Measurements from ENCODE around the gene TGFBR1. TPM values are rescaled to one million over a fixed set of nuclear protein-coding genes. Genes with fewer than 3 reads are reported as not detected.

The TGFBR1 gene
- total RNA-seq, 1 donor from 2014 or later, result 203 TPM

- TF ChIP-seq CTCF (IDR thresholded peaks at IDR 0.05; ENCODE audit: insufficient read depth, low read depth, low read length) (no peak), EZH2 (IDR thresholded peaks at IDR 0.05; ENCODE audit: insufficient read depth, low read length) (no peak)
- Mint-ChIP-seq H3K27me3 (ENCODE audit: low read depth, unreplicated experiment) (no peaks in the 10 kb centered on the region), H3K27ac (ENCODE audit: unreplicated experiment) (no peak overlapping the region), H3K4me3 (ENCODE audit: unreplicated experiment) (no peak overlapping the region), H3K36me3 (ENCODE audit: low read depth, unreplicated experiment) (peaks cover 11% of the 10 kb centered on the region), H3K9me3 (ENCODE audit: unreplicated experiment) (no peaks in the 10 kb centered on the region), H3K4me1 (ENCODE audit: low read depth, unreplicated experiment) (peaks cover 38% of the 10 kb centered on the region)
- DNase-seq (ENCODE audit: low read depth) (no peak), FAIRE-seq (no peak)
- Histone ChIP-seq H4K20me1 (ENCODE audit: insufficient read depth, low read length) (peaks cover 39% of the 10 kb centered on the region), H3K4me3 (ENCODE audit: insufficient read depth, low read depth, low read length) (no peak overlapping the region), H3K9ac (ENCODE audit: low read length) (no peak overlapping the region), H3K4me2 (ENCODE audit: low read length) (no peak overlapping the region), H3K9me3 (ENCODE audit: insufficient read depth, low read depth, low read length) (no peaks in the 10 kb centered on the region), H3K4me1 (ENCODE audit: insufficient read depth, low read length) (peaks cover 8% of the 10 kb centered on the region), H2AFZ (ENCODE audit: low read depth, low read length) (no peak overlapping the region), H3K36me3 (ENCODE audit: insufficient read depth, low read length) (no peaks in the 10 kb centered on the region), H3K79me2 (ENCODE audit: insufficient read depth, low read length) (peaks cover 11% of the 10 kb centered on the region), H3K27me3 (ENCODE audit: insufficient read depth, low read length) (no peaks in the 10 kb centered on the region), H3K27ac (ENCODE audit: low read depth, low read length) (no peak overlapping the region)
These were observed 32.3 kb downstream of the TGFBR1 start for GRCh38 chr9:99137225-99137624.

GRCh38 chr9:99137891-99138290, 33.0 kb downstream of the TGFBR1 start:
- DNase-seq (ENCODE audit: low read depth), result no peak
- H3K9me3 ChIP-seq (ENCODE audit: insufficient read depth, low read depth, low read length), result no peaks in the 10 kb centered on the region
- Mint-ChIP-seq H3K4me1 (ENCODE audit: low read depth, unreplicated experiment) (peaks cover 38% of the 10 kb centered on the region), H3K27ac (ENCODE audit: unreplicated experiment) (no peak overlapping the region), H3K4me3 (ENCODE audit: unreplicated experiment) (no peak overlapping the region), H3K36me3 (ENCODE audit: low read depth, unreplicated experiment) (peaks cover 11% of the 10 kb centered on the region), H3K9me3 (ENCODE audit: unreplicated experiment) (no peaks in the 10 kb centered on the region), H3K27me3 (ENCODE audit: low read depth, unreplicated experiment) (no peaks in the 10 kb centered on the region)
- H3K27ac ChIP-seq (ENCODE audit: low read depth, low read length), result no peak overlapping the region
- H3K79me2 ChIP-seq (ENCODE audit: insufficient read depth, low read length), result peaks cover 5% of the 10 kb centered on the region
- no peak overlapping the region for H3K9ac ChIP-seq (ENCODE audit: low read length)
- H3K4me3 ChIP-seq (ENCODE audit: insufficient read depth, low read depth, low read length), result no peak overlapping the region
- TF ChIP-seq EZH2 (IDR thresholded peaks at IDR 0.05; ENCODE audit: insufficient read depth, low read length) (no peak), CTCF (IDR thresholded peaks at IDR 0.05; ENCODE audit: insufficient read depth, low read depth, low read length) (no peak)
- no peaks in the 10 kb centered on the region for H3K36me3 ChIP-seq (ENCODE audit: insufficient read depth, low read length)
- H2AFZ ChIP-seq (ENCODE audit: low read depth, low read length), result no peak overlapping the region
- no peak overlapping the region for H3K4me2 ChIP-seq (ENCODE audit: low read length)
- H4K20me1 ChIP-seq (ENCODE audit: insufficient read depth, low read length), result peaks cover 36% of the 10 kb centered on the region
- no peaks in the 10 kb centered on the region for H3K27me3 ChIP-seq (ENCODE audit: insufficient read depth, low read length)
- H3K4me1 ChIP-seq (ENCODE audit: insufficient read depth, low read length), result peaks cover 8% of the 10 kb centered on the region
- FAIRE-seq, result no peak

GRCh38 chr9:99138424-99139284, 33.7 kb downstream of the TGFBR1 start:
- peaks cover 8% of the 10 kb centered on the region for H3K4me1 ChIP-seq (ENCODE audit: insufficient read depth, low read length)
- TF ChIP-seq EZH2 (IDR thresholded peaks at IDR 0.05; ENCODE audit: insufficient read depth, low read length) (no peak), CTCF (IDR thresholded peaks at IDR 0.05; ENCODE audit: insufficient read depth, low read depth, low read length) (no peak)
- H3K4me3 ChIP-seq (ENCODE audit: insufficient read depth, low read depth, low read length), result no peak overlapping the region
- H3K27ac Mint-ChIP-seq (ENCODE audit: unreplicated experiment), result no peak overlapping the region
- no peaks in the 10 kb centered on the region for H3K27me3 ChIP-seq (ENCODE audit: insufficient read depth, low read length)
- no peaks in the 10 kb centered on the region for H3K27me3 Mint-ChIP-seq (ENCODE audit: low read depth, unreplicated experiment)
- no peak overlapping the region for H3K4me3 Mint-ChIP-seq (ENCODE audit: unreplicated experiment)
- H3K4me2 ChIP-seq (ENCODE audit: low read length), result no peak overlapping the region
- no peaks in the 10 kb centered on the region for H3K9me3 Mint-ChIP-seq (ENCODE audit: unreplicated experiment)
- peaks cover 4% of the 10 kb centered on the region for H3K79me2 ChIP-seq (ENCODE audit: insufficient read depth, low read length)
- peaks cover 7% of the 10 kb centered on the region for H3K36me3 ChIP-seq (ENCODE audit: insufficient read depth, low read length)
- DNase-seq (ENCODE audit: low read depth), result no peak
- no peak for FAIRE-seq
- no peaks in the 10 kb centered on the region for H3K9me3 ChIP-seq (ENCODE audit: insufficient read depth, low read depth, low read length)
- peaks cover 41% of the 10 kb centered on the region for H3K4me1 Mint-ChIP-seq (ENCODE audit: low read depth, unreplicated experiment)
- H3K9ac ChIP-seq (ENCODE audit: low read length), result no peak overlapping the region
- H2AFZ ChIP-seq (ENCODE audit: low read depth, low read length), result no peak overlapping the region
- H3K36me3 Mint-ChIP-seq (ENCODE audit: low read depth, unreplicated experiment), result peaks cover 8% of the 10 kb centered on the region
- no peak overlapping the region for H3K27ac ChIP-seq (ENCODE audit: low read depth, low read length)
- peaks cover 30% of the 10 kb centered on the region for H4K20me1 ChIP-seq (ENCODE audit: insufficient read depth, low read length)
